Stromal cell of bone marrow (primary cell): ENCODE data around the gene ARHGAP26.
"Not testable (repeated sequence)": the region's sequence is repeated elsewhere in the genome, so short reads cannot be mapped to it uniquely, and the experiment has no call there.

Experiments
- DNase-seq: peaks from one replicate; pipeline ENCODE4 v3.0.0-alpha.2; 2012; ENCODE audit warnings: low read depth

ARHGAP26 gene

GRCh38 chr5:142965258-142966120, 195.3 kb downstream of the ARHGAP26 start:
- DNase-seq = not testable (repeated sequence)

DNA sequence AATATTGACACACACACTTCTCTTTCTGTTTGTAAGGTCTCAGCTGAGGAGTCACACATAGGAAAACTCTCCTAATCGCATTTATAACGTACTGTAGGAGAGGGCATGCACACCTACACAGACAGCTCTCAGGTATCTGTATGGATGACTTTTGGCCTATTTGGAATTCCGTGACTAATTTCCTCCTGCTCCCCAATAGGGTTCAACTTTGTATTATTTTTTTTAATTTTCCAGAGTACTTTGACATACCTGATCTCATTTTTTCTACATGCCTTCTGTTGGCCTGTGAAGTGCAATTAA, 195.9 kb downstream of the ARHGAP26 start:
- no peak for DNase-seq

- no peak for DNase-seq
These were observed 199.0 kb downstream of the ARHGAP26 start for GRCh38 chr5:142969186-142969585.

DNA sequence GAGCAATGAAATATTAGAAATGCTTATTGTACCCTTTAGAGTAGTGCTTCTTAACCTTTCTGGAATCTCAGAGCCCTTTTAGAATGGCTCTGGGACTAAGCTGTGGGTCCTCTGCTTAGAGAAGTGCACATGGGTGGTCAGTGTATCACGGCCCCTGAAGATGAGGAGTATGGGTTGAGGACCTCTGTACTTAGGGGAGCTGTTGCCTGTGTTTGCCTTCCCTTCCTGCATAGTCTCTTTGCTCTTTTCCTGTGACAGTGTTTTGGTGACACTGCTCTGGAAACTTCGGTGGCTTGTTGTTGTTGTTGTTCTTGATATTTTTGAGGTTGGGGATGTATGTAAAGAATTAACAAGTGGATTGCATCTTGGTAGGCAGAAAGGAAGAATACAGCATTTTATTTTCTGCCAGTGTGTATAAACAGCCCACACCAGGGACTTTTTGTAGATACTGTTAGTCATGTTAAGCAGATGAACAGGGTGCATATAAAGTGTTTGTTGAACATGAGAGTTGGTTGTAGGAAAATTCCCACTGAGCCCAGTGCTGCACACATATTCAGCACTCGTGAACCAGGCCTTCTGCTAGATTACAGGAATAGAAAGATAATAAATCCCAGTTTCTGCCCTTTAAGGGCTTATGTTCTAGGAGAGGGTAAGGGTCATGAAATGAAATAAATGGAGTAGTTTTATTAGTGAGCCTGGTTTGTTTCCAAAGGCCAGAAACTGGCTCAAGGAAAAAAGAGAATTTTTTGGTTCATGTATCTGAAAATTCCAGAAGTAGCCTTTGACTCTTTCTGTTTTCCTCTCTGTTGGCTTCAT, 199.7 kb downstream of the ARHGAP26 start:
- DNase-seq = no peak

DNA sequence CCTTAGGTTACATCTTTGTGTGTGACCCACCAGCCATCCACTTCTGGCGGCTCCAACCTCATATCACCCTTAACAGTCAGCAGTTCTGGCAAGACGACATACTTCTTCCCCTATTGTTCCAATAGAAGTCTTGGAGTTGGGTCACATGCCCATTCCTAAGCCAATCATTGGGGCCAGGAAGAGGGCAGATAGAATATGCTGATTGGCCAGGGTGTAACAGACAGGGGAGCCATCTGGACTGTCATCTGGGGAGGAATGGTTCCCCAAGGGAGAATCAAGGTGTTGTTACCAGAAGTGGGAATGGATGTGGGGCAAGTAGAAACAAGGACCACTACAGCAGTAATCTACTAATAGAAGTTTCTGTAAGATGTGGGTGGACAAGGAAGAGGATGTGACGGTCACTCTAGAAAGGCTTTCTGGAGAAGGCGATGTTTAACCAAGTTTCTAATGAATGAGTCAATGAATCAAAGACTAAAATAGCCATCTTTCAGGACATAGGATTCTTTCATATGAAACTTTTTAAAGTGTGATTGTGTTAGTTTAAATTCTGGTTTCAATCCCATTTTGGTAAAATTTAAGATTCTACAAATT, 200.4 kb downstream of the ARHGAP26 start:
- DNase-seq = no peak

- no peak for DNase-seq
These were observed 201.3 kb downstream of the ARHGAP26 start for GRCh38 chr5:142971303-142972013.

- DNase-seq = no peak
These were observed 201.9 kb downstream of the ARHGAP26 start for GRCh38 chr5:142972064-142972570.

- no peak for DNase-seq
These were observed 203.8 kb downstream of the ARHGAP26 start for GRCh38 chr5:142973932-142974331.

GRCh38 chr5:142974409-142974808, 204.2 kb downstream of the ARHGAP26 start:
- no peak for DNase-seq

DNA sequence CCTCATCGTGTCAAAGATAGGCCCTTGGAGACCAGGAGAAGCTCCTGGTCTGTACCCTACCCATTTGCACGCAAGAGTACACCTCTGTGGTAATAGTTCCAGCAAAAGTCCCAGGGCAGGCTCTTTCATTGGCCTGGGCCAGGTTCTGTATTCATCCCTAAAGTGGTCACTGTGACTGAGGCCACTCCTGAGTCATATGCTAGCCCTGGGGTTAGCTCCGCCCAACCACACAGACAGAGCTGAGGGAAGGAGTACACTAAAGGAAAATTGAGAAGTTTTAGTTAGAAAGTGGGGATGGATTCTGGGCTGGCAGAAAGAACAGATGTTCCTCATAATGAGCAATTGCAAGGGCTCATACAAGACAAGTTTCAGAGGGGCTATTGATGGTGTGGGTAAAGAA, 206.7 kb downstream of the ARHGAP26 start:
- DNase-seq = no peak

GRCh38 chr5:142977363-142978051, 207.3 kb downstream of the ARHGAP26 start:
- DNase-seq = peak; percentile 25

DNA sequence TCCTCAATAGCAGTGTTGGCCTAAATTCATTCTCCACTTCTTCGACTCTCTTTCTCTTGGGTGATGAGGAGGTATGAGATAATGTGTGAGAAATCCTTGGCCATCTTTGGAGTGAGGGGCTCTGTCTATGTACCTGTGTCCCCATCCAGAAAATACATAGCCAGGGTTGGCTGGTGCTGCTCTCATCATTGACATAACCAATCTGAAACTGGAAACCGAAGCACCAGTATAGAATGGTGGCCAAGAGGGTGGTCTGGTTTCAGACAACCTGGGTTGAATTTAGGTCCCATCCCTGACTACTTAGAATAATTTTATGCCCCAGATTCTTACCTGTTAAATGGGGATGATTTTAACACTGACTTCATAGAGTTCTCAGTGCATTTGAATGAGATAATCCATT, 208.1 kb downstream of the ARHGAP26 start:
- DNase-seq = no peak

GRCh38 chr5:142978726-142979125, 208.5 kb downstream of the ARHGAP26 start:
- no peak for DNase-seq

- no peak for DNase-seq
These were observed 209.5 kb downstream of the ARHGAP26 start for GRCh38 chr5:142979636-142980035.

DNA sequence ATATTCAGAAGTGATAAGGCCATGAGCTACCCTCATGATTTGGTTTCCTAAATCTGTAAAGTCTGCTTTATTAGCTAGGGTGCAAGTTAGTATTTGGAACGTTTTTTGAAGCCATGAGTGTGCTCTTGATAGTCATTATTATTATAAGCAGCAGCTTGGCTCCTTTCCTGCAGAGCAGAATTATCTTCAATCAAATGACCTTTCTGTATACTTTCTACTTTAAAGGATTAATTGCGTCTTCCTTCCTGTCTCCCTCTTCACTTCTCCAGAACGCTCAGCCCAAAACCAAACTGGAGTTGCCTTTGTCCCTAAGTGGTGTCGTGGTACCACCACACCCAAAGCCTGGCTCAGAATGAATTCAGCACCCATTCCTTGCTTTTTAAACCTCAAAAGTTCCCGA, 211.3 kb downstream of the ARHGAP26 start:
- no peak for DNase-seq

DNA sequence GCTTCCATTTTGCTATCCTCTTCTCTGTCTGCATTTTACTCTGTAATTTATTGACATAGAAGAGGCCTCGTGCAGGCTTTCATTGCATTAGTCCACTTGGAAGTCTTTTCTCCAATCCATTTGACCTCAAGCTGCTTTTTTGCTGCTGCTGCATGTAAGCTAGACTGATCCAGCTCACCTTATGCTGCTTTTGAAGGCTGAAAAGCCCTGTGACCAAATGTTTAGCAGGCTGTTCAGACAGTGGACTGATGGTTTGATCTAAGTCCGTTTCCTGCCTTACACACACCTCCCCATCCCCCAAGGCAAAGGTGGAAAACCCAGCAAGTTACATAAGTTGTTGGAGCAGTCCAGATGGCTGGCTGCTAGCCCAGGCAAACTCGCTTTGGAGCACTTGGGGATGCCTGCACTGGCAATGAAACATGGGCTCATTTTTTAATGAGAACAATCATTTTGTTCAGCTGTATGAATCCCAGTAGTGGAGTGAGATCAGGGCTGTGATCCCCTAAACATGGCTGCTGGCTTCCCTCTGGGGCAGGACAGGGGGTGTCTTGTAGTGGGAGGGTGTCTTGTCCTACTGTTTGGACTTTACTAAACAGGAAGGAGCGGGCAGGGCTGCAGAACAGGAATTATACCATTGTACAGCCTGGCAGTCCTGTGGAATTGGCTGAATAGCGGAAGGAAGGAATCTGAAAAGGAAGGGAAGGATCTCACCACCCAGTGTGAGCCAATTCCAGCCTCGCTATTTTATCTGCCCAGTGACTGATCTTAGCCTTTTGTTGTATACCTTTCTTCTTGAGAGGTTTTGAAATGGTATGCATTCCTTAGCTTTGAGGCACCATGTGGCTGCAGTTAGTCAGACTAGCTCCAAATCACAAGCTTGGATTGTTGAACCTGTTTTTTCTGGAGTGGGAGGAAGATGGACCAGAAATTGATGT, 212.0 kb downstream of the ARHGAP26 start:
- DNase-seq = peak; percentile 65

GRCh38 chr5:142982821-142983200, 212.6 kb downstream of the ARHGAP26 start:
- no peak for DNase-seq

- DNase-seq = no peak
These were observed 213.8 kb downstream of the ARHGAP26 start for GRCh38 chr5:142984011-142984410.

- no peak for DNase-seq
These were observed 214.3 kb downstream of the ARHGAP26 start for GRCh38 chr5:142984525-142984924.

DNA sequence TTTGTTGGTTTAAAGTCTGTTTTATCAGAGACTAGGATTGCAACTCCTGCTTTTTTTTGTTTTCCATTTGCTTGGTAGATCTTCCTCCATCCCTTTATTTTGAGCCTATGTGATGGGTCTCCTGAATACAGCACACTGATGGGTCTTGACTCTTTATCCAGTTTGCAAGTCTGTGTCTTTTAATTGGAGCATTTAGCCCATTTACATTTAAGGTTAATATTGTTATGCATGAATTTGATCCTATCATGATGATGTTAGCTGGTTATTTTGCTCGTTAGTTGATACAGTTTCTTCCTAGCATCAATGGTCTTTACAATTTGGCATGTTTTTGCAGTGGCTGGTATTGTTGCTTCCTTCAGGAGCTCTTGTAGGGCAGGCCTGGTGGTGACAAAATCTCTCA, 219.1 kb downstream of the ARHGAP26 start:
- not testable (repeated sequence) for DNase-seq
